ENCODE results near the gene RAB10.

RAB10 gene

GRCh38 chr2:26128176-26128575 lies 94.3 kb downstream of the RAB10 start:
- H3K27me3 ChIP-seq, result no peaks in the 10 kb centered on the region
- H3K36me3 ChIP-seq, result peaks cover 6 to 8% (median 8%) of the 10 kb centered on the region in 3 donors
- H3K27ac ChIP-seq, result no peak overlapping the region
- no peak for TF ChIP-seq CTCF (IDR thresholded peaks at IDR 0.05)
- intact Hi-C loops (cut with DNase I; ENCODE audit: low total_unique reads), result no loop called here
- H3K4me3 ChIP-seq, result no peak overlapping the region
- no peaks in the 10 kb centered on the region for H3K9me3 ChIP-seq
- H3K4me1 ChIP-seq, result peaks cover 0 to 13% (median 7%) of the 10 kb centered on the region in 4 donors
- no peak for DNase-seq

- H3K27ac ChIP-seq, result no peak overlapping the region
- DNase-seq, result no peak
- peaks cover 0 to 9% (median 7%) of the 10 kb centered on the region in 4 donors for H3K4me1 ChIP-seq
- intact Hi-C loops (cut with DNase I; ENCODE audit: low total_unique reads), result no loop called here
- TF ChIP-seq CTCF (IDR thresholded peaks at IDR 0.05), result no peak
- H3K9me3 ChIP-seq, result no peaks in the 10 kb centered on the region
- peaks cover 12 to 18% (median 18%) of the 10 kb centered on the region in 3 donors for H3K36me3 ChIP-seq
- H3K27me3 ChIP-seq, result no peaks in the 10 kb centered on the region
- no peak overlapping the region for H3K4me3 ChIP-seq
Observed at GRCh38 chr2:26130763-26131162, 96.9 kb downstream of the RAB10 start.

- no peaks in the 10 kb centered on the region for H3K27me3 ChIP-seq
- intact Hi-C loops (cut with DNase I; ENCODE audit: low total_unique reads), result no loop called here
- TF ChIP-seq CTCF (IDR thresholded peaks at IDR 0.05), result no peak
- no peak overlapping the region for H3K4me3 ChIP-seq
- H3K9me3 ChIP-seq, result no peaks in the 10 kb centered on the region
- H3K36me3 ChIP-seq, result peaks cover 4 to 14% (median 11%) of the 10 kb centered on the region in 3 donors
- no peaks in the 10 kb centered on the region for H3K4me1 ChIP-seq
- no peak overlapping the region for H3K27ac ChIP-seq
- DNase-seq, result no peak
Observed at GRCh38 chr2:26136451-26136850, 102.6 kb downstream of the RAB10 start.

GRCh38 chr2:26139269-26140183 lies 105.6 kb downstream of the RAB10 start:
- Histone ChIP-seq H3K4me1 (no peaks in the 10 kb centered on the region), H3K4me3 (no peak overlapping the region), H3K27me3 (no peaks in the 10 kb centered on the region), H3K27ac (no peak overlapping the region), H3K9me3 (no peaks in the 10 kb centered on the region), H3K36me3 (peaks cover 4 to 12% (median 9%) of the 10 kb centered on the region in 3 donors)
- DNase-seq, result no peak
- no peak for TF ChIP-seq CTCF (IDR thresholded peaks at IDR 0.05)
- intact Hi-C loops (cut with DNase I; ENCODE audit: low total_unique reads), result loop anchor here (10.0 kb wide), 1 partner anchor 155 kb away; the partner anchor contains the start of gene KIF3C

GRCh38 chr2:26141145-26141769 lies 107.4 kb downstream of the RAB10 start:
- no peaks in the 10 kb centered on the region for H3K36me3 ChIP-seq
- TF ChIP-seq CTCF (IDR thresholded peaks at IDR 0.05), result no peak
- H3K4me3 ChIP-seq, result no peak overlapping the region
- no peak for DNase-seq
- no peaks in the 10 kb centered on the region for H3K27me3 ChIP-seq
- intact Hi-C loops (cut with DNase I; ENCODE audit: low total_unique reads), result loop anchor here (10.0 kb wide), 1 partner anchor 156 kb away; the partner anchor contains the start of gene KIF3C
- H3K4me1 ChIP-seq, result no peaks in the 10 kb centered on the region
- H3K27ac ChIP-seq, result no peak overlapping the region
- H3K9me3 ChIP-seq, result no peaks in the 10 kb centered on the region
